Endothelial cell of hepatic sinusoid (primary cell): ENCODE measurements around the gene ROPN1L.
"Not testable (repeated sequence)": the region's sequence is repeated elsewhere in the genome, so short reads cannot be mapped to it uniquely, and the experiment has no call there.

Source experiments
- in situ Hi-C: cut with HindIII; loops from 2 replicates; pipeline ENCODE4 v1.10.0; 2017; ENCODE audit warnings: low sequenced_read_pairs

The ROPN1L gene

GRCh38 chr5:10497554-10497953, 55.9 kb downstream of the ROPN1L start:
- in situ Hi-C loops = no loop called here

- in situ Hi-C loops = no loop called here
Measured at GRCh38 chr5:10498350-10498749, 56.7 kb downstream of the ROPN1L start.

GRCh38 chr5:10499066-10499465, 57.4 kb downstream of the ROPN1L start:
- in situ Hi-C loops = no loop called here

- in situ Hi-C loops = no loop called here
Measured at GRCh38 chr5:10499776-10500175, 58.1 kb downstream of the ROPN1L start.

GRCh38 chr5:10500669-10501068, 59.0 kb downstream of the ROPN1L start:
- in situ Hi-C loops = no loop called here

GRCh38 chr5:10501554-10502075, 59.9 kb downstream of the ROPN1L start:
- in situ Hi-C loops = no loop called here

GRCh38 chr5:10502130-10502529, 60.5 kb downstream of the ROPN1L start:
- in situ Hi-C loops = no loop called here

GRCh38 chr5:10502578-10502977, 60.9 kb downstream of the ROPN1L start:
- in situ Hi-C loops = no loop called here

- in situ Hi-C loops = no loop called here
Measured at GRCh38 chr5:10503321-10503720, 61.6 kb downstream of the ROPN1L start.

GRCh38 chr5:10503997-10504793, 62.5 kb downstream of the ROPN1L start:
- in situ Hi-C loops = no loop called here

- in situ Hi-C loops = no loop called here
Measured at GRCh38 chr5:10505517-10506095, 63.9 kb downstream of the ROPN1L start.

- in situ Hi-C loops = no loop called here
Measured at GRCh38 chr5:10506535-10506934, 64.9 kb downstream of the ROPN1L start.

GRCh38 chr5:10507575-10508096, 66.0 kb downstream of the ROPN1L start:
- in situ Hi-C loops = no loop called here

GRCh38 chr5:10509575-10509974, 67.9 kb downstream of the ROPN1L start:
- in situ Hi-C loops = no loop called here

- in situ Hi-C loops = no loop called here
Measured at GRCh38 chr5:10511741-10512640, 70.3 kb downstream of the ROPN1L start.

- in situ Hi-C loops = no loop called here
Measured at GRCh38 chr5:10513501-10514442, 72.1 kb downstream of the ROPN1L start.

- in situ Hi-C loops = not testable (repeated sequence)
Measured at GRCh38 chr5:10514572-10514971, 72.9 kb downstream of the ROPN1L start.
